Measurements from ENCODE around the gene ROR2. TPM values are rescaled to one million over a fixed set of nuclear protein-coding genes. Genes with fewer than 3 reads are reported as not detected.

The ROR2 gene
- total RNA-seq, 1 experiment from 2014 or later = 5.9 TPM

- ATAC-seq (no peak), DNase-seq (ENCODE audit: low read depth, low spot score) (no peak)
- no peak for TF ChIP-seq POLR2AphosphoS5 (IDR thresholded peaks at IDR 0.05; ENCODE audit: low read depth, low read length)
- TF ChIP-seq, protein P1, sequence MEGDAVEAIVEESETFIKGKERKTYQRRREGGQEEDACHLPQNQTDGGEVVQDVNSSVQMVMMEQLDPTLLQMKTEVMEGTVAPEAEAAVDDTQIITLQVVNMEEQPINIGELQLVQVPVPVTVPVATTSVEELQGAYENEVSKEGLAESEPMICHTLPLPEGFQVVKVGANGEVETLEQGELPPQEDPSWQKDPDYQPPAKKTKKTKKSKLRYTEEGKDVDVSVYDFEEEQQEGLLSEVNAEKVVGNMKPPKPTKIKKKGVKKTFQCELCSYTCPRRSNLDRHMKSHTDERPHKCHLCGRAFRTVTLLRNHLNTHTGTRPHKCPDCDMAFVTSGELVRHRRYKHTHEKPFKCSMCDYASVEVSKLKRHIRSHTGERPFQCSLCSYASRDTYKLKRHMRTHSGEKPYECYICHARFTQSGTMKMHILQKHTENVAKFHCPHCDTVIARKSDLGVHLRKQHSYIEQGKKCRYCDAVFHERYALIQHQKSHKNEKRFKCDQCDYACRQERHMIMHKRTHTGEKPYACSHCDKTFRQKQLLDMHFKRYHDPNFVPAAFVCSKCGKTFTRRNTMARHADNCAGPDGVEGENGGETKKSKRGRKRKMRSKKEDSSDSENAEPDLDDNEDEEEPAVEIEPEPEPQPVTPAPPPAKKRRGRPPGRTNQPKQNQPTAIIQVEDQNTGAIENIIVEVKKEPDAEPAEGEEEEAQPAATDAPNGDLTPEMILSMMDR (IDR thresholded peaks at IDR 0.05) = no peak
- TF ChIP-seq SIN3A (IDR thresholded peaks at IDR 0.05; ENCODE audit: borderline replicate concordance, insufficient read depth, low read depth, low read length) = no peak
- TF ChIP-seq, protein P2, sequence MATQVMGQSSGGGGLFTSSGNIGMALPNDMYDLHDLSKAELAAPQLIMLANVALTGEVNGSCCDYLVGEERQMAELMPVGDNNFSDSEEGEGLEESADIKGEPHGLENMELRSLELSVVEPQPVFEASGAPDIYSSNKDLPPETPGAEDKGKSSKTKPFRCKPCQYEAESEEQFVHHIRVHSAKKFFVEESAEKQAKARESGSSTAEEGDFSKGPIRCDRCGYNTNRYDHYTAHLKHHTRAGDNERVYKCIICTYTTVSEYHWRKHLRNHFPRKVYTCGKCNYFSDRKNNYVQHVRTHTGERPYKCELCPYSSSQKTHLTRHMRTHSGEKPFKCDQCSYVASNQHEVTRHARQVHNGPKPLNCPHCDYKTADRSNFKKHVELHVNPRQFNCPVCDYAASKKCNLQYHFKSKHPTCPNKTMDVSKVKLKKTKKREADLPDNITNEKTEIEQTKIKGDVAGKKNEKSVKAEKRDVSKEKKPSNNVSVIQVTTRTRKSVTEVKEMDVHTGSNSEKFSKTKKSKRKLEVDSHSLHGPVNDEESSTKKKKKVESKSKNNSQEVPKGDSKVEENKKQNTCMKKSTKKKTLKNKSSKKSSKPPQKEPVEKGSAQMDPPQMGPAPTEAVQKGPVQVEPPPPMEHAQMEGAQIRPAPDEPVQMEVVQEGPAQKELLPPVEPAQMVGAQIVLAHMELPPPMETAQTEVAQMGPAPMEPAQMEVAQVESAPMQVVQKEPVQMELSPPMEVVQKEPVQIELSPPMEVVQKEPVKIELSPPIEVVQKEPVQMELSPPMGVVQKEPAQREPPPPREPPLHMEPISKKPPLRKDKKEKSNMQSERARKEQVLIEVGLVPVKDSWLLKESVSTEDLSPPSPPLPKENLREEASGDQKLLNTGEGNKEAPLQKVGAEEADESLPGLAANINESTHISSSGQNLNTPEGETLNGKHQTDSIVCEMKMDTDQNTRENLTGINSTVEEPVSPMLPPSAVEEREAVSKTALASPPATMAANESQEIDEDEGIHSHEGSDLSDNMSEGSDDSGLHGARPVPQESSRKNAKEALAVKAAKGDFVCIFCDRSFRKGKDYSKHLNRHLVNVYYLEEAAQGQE (IDR thresholded peaks at IDR 0.05; ENCODE audit: insufficient read depth in 1 of 2, low read depth in 2 of 2, low read length in 1 of 2) = no peak
- no peak for TF ChIP-seq TCF7L2 (IDR thresholded peaks at IDR 0.05; ENCODE audit: low read depth, low read length)
- no peaks in the 10 kb centered on the region for H3K36me3 ChIP-seq (ENCODE audit: control insufficient read depth, insufficient read depth, low read length)
- intact Hi-C loops (cut with micrococcal nuclease; ENCODE audit: unreplicated experiment) = no loop called here
- no TSS peak for BruUV-seq (replicated peaks)
- H3K27ac ChIP-seq (ENCODE audit: low read length) = no peak overlapping the region
- no peaks in the 10 kb centered on the region for H3K27me3 ChIP-seq (ENCODE audit: control insufficient read depth, insufficient read depth, low read length)
- no peaks in the 10 kb centered on the region for H3K9me3 ChIP-seq (ENCODE audit: control insufficient read depth, insufficient read depth, low read depth, low read length)
- ChIA-PET POLR2A (no interaction called here), CTCF (no interaction called here)
- in situ Hi-C loops (cut with HindIII; ENCODE audit: low pct_unique_long_range_greater_than_20kb, low sequenced_read_pairs) = no loop called here
- H3K4me1 ChIP-seq (ENCODE audit: control insufficient read depth, insufficient read depth, low read length) = no peaks in the 10 kb centered on the region
- H3K4me3 ChIP-seq (ENCODE audit: low read depth in 2 of 2, low read length in 2 of 2) = no peak overlapping the region
Measured at GRCh38 chr9:91785447-91785842, 164.6 kb downstream of the ROR2 start.

- in situ Hi-C loops (cut with HindIII; ENCODE audit: low pct_unique_long_range_greater_than_20kb, low sequenced_read_pairs) = no loop called here
- Histone ChIP-seq H3K36me3 (ENCODE audit: control insufficient read depth, insufficient read depth, low read length) (no peaks in the 10 kb centered on the region), H3K27me3 (ENCODE audit: control insufficient read depth, insufficient read depth, low read length) (no peaks in the 10 kb centered on the region), H3K4me1 (ENCODE audit: control insufficient read depth, insufficient read depth, low read length) (no peaks in the 10 kb centered on the region), H3K9me3 (ENCODE audit: control insufficient read depth, insufficient read depth, low read depth, low read length) (no peaks in the 10 kb centered on the region), H3K27ac (ENCODE audit: low read length) (no peak overlapping the region), H3K4me3 (ENCODE audit: low read depth in 2 of 2, low read length in 2 of 2) (no peak overlapping the region)
- ATAC-seq = no peak
- TF ChIP-seq TCF7L2 (IDR thresholded peaks at IDR 0.05; ENCODE audit: low read depth, low read length) = no peak
- TF ChIP-seq, protein P1 (IDR thresholded peaks at IDR 0.05) = no peak
- TF ChIP-seq SIN3A (IDR thresholded peaks at IDR 0.05; ENCODE audit: borderline replicate concordance, insufficient read depth, low read depth, low read length) = no peak
- TF ChIP-seq POLR2AphosphoS5 (IDR thresholded peaks at IDR 0.05; ENCODE audit: low read depth, low read length) = no peak
- TF ChIP-seq, protein P2 (IDR thresholded peaks at IDR 0.05; ENCODE audit: insufficient read depth in 1 of 2, low read depth in 2 of 2, low read length in 1 of 2) = no peak
- intact Hi-C loops (cut with micrococcal nuclease; ENCODE audit: unreplicated experiment) = no loop called here
- CTCF ChIA-PET = no interaction called here
- BruUV-seq (replicated peaks) = no TSS peak
- DNase-seq (ENCODE audit: low read depth, low spot score) = no peak
- POLR2A ChIA-PET = no interaction called here
Measured at GRCh38 chr9:91784673-91785446, 165.2 kb downstream of the ROR2 start.

All from Panc1 (cell line).